ENCODE results near the gene YAP1.

Gene YAP1

GRCh38 chr11:102187416-102188151 is 77.3 kb downstream of the YAP1 start:
- TF ChIP-seq ZBTB7A (tag by site-specific recombination; IDR thresholded peaks at IDR 0.05; ENCODE audit: low read depth) (no peak), PRDM6 (tag by site-specific recombination; IDR thresholded peaks at IDR 0.05) (peak; percentile 26; the same call in 1 of the 2 replicates), ZNF157 (tag by site-specific recombination; IDR thresholded peaks at IDR 0.05) (no peak)
- peaks cover 14% of the 10 kb centered on the region for H3K4me1 ChIP-seq (ENCODE audit: control insufficient read depth, insufficient read depth, low read length)
- ChIA-PET POLR2A (interaction anchor here (0.9 to 1.1 kb wide), 2 partner anchors 27 to 141 kb away, joined by 3 to 4 read pairs; partner anchors contain the start of gene CFAP300), CTCF (interaction anchor here (1.1 kb wide), 1 partner anchor 81 kb away, joined by 3 read pairs; no protein-coding TSS in a partner anchor)
- H3K36me3 ChIP-seq (ENCODE audit: control insufficient read depth in 2 of 2, insufficient read depth in 1 of 2, low read length in 2 of 2) = no peaks in the 10 kb centered on the region
- no peak overlapping the region for H3K27ac ChIP-seq (ENCODE audit: extremely low read depth, low read depth, low read length)
- no peak overlapping the region for H3K4me3 ChIP-seq (ENCODE audit: low read depth, low read length)
- H3K9me3 ChIP-seq (ENCODE audit: control insufficient read depth, insufficient read depth, low read depth, low read length) = no peaks in the 10 kb centered on the region

GRCh38 chr11:102188488-102188887 is 78.2 kb downstream of the YAP1 start:
- ChIA-PET CTCF (no interaction called here), POLR2A (interaction anchor here (1.1 kb wide), 1 partner anchor 28 kb away, joined by 3 read pairs; no protein-coding TSS in a partner anchor)
- H3K36me3 ChIP-seq (ENCODE audit: control insufficient read depth in 2 of 2, insufficient read depth in 1 of 2, low read length in 2 of 2) = no peaks in the 10 kb centered on the region
- no peak overlapping the region for H3K4me3 ChIP-seq (ENCODE audit: low read depth, low read length)
- peaks cover 14% of the 10 kb centered on the region for H3K4me1 ChIP-seq (ENCODE audit: control insufficient read depth, insufficient read depth, low read length)
- no peaks in the 10 kb centered on the region for H3K9me3 ChIP-seq (ENCODE audit: control insufficient read depth, insufficient read depth, low read depth, low read length)
- TF ChIP-seq ELK4 (IDR thresholded peaks at IDR 0.05; ENCODE audit: borderline replicate concordance, low read depth, low read length) (no peak), PRDM10 (tag by site-specific recombination; IDR thresholded peaks at IDR 0.05) (0 out of 2 replicates have a peak, but pooled peaks have one; percentile 13), ZNF623 (tag by site-specific recombination; IDR thresholded peaks at IDR 0.05) (no peak), REST (tag by site-specific recombination; IDR thresholded peaks at IDR 0.05) (no peak)
- H3K27ac ChIP-seq (ENCODE audit: extremely low read depth, low read depth, low read length) = no peak overlapping the region

GRCh38 chr11:102191832-102192231 is 81.6 kb downstream of the YAP1 start:
- Histone ChIP-seq H3K36me3 (ENCODE audit: control insufficient read depth in 2 of 2, insufficient read depth in 1 of 2, low read length in 2 of 2) (no peaks in the 10 kb centered on the region), H3K27ac (ENCODE audit: extremely low read depth, low read depth, low read length) (no peak overlapping the region), H3K4me3 (ENCODE audit: low read depth, low read length) (no peak overlapping the region), H3K4me1 (ENCODE audit: control insufficient read depth, insufficient read depth, low read length) (peaks cover 10% of the 10 kb centered on the region), H3K9me3 (ENCODE audit: control insufficient read depth, insufficient read depth, low read depth, low read length) (no peaks in the 10 kb centered on the region)
- ChIA-PET POLR2A (no interaction called here), CTCF (no interaction called here)
- TF ChIP-seq ZBTB49 (tag by site-specific recombination; IDR thresholded peaks at IDR 0.05; ENCODE audit: low read depth) (no peak), ZNF701 (tag by site-specific recombination; IDR thresholded peaks at IDR 0.05) (no peak), ZNF555 (tag by site-specific recombination; conservative IDR thresholded peaks at IDR 0.05) (no peak), GFI1B (tag by site-specific recombination; IDR thresholded peaks at IDR 0.05) (no peak), HOXD13 (CRISPR knock-in tag; IDR thresholded peaks at IDR 0.05; ENCODE audit: borderline replicate concordance) (no peak), ZNF792 (tag by site-specific recombination; IDR thresholded peaks at IDR 0.05) (no peak), ZNF621 (tag by site-specific recombination; IDR thresholded peaks at IDR 0.05) (no peak), ZFHX2 (tag by site-specific recombination; conservative IDR thresholded peaks at IDR 0.05) (no peak), KLF16 (tag by site-specific recombination; IDR thresholded peaks at IDR 0.05) (no peak), ZNF133 (tag by site-specific recombination; IDR thresholded peaks at IDR 0.05) (no peak)

Measured in HEK293 (cell line).